ENCODE results near the gene MAP7D2.
"Not testable (repeated sequence)": the region's sequence is repeated elsewhere in the genome, so short reads cannot be mapped to it uniquely, and the experiment has no call there.

Gene MAP7D2

DNA sequence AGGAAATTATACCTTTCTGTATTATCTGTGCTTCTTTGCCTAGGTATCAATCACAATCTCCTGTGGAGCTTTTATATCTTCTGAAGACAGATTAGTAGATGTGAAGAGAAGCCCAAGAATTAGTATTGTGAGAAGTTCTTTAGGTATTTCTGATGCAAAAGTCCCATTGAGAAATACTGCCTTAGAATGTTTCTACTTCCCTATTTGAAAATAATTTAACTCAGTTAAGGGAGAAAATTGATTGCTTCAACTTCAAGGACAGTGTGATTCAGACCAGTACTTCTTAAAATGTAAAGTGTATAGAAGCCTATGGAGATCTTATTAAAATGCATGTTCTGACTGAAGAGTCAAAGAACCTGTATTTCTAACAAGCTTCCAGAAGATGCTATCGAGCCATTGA is 16.0 kb upstream of the MAP7D2 start:
- no peak for DNase-seq (ENCODE audit: low read depth, low spot score)
- CTCF ChIA-PET = interaction anchor here (1.4 kb wide), 1 partner anchor 8 kb away, joined by 3 read pairs; the partner anchor contains the start of gene EIF1AX
- TF ChIP-seq, protein P1, sequence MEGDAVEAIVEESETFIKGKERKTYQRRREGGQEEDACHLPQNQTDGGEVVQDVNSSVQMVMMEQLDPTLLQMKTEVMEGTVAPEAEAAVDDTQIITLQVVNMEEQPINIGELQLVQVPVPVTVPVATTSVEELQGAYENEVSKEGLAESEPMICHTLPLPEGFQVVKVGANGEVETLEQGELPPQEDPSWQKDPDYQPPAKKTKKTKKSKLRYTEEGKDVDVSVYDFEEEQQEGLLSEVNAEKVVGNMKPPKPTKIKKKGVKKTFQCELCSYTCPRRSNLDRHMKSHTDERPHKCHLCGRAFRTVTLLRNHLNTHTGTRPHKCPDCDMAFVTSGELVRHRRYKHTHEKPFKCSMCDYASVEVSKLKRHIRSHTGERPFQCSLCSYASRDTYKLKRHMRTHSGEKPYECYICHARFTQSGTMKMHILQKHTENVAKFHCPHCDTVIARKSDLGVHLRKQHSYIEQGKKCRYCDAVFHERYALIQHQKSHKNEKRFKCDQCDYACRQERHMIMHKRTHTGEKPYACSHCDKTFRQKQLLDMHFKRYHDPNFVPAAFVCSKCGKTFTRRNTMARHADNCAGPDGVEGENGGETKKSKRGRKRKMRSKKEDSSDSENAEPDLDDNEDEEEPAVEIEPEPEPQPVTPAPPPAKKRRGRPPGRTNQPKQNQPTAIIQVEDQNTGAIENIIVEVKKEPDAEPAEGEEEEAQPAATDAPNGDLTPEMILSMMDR (IDR thresholded peaks at IDR 0.05; ENCODE audit: insufficient read depth, low read length, missing control alignments) = no peak
- POLR2A ChIA-PET = interaction anchor here (1.5 kb wide), 1 partner anchor 9 kb away, joined by 4 read pairs; the partner anchor contains the start of gene EIF1AX
- no peak overlapping the region for H3K4me3 ChIP-seq (ENCODE audit: low read depth, low read length)

- CTCF ChIA-PET = no interaction called here
- no peak for DNase-seq (ENCODE audit: low read depth, low spot score)
- H3K4me3 ChIP-seq (ENCODE audit: low read depth, low read length) = no peak overlapping the region
- POLR2A ChIA-PET = no interaction called here
- TF ChIP-seq, protein P1 (IDR thresholded peaks at IDR 0.05; ENCODE audit: insufficient read depth, low read length, missing control alignments) = no peak
These were observed 13.7 kb upstream of the MAP7D2 start for GRCh38 chrX:20130357-20130756.

- no peak for DNase-seq (ENCODE audit: low read depth, low spot score)
- POLR2A ChIA-PET = no interaction called here
- CTCF ChIA-PET = interaction anchor here (1.4 kb wide), 1 partner anchor 11 kb away, joined by 4 read pairs; no protein-coding TSS in a partner anchor
- TF ChIP-seq, protein P1 (IDR thresholded peaks at IDR 0.05; ENCODE audit: insufficient read depth, low read length, missing control alignments) = no peak
- no peak overlapping the region for H3K4me3 ChIP-seq (ENCODE audit: low read depth, low read length)
These were observed 12.8 kb upstream of the MAP7D2 start for GRCh38 chrX:20129547-20129946.

GRCh38 chrX:20128670-20129069 is 12.0 kb upstream of the MAP7D2 start:
- TF ChIP-seq, protein P1 (IDR thresholded peaks at IDR 0.05; ENCODE audit: insufficient read depth, low read length, missing control alignments) = no peak
- ChIA-PET CTCF (interaction anchor here (1.3 to 1.4 kb wide), 2 partner anchors 10 to 585 kb away, joined by 3 to 4 read pairs; no protein-coding TSS in a partner anchor), POLR2A (no interaction called here)
- H3K4me3 ChIP-seq (ENCODE audit: low read depth, low read length) = no peak overlapping the region
- DNase-seq (ENCODE audit: low read depth, low spot score) = no peak

GRCh38 chrX:20127440-20127839 is 10.7 kb upstream of the MAP7D2 start:
- H3K4me3 ChIP-seq (ENCODE audit: low read depth, low read length); POLR2A ChIA-PET; DNase-seq (ENCODE audit: low read depth, low spot score): not testable (repeated sequence)
- CTCF ChIA-PET = interaction anchor here (1.3 kb wide), 1 partner anchor 584 kb away, joined by 3 read pairs; no protein-coding TSS in a partner anchor

DNA sequence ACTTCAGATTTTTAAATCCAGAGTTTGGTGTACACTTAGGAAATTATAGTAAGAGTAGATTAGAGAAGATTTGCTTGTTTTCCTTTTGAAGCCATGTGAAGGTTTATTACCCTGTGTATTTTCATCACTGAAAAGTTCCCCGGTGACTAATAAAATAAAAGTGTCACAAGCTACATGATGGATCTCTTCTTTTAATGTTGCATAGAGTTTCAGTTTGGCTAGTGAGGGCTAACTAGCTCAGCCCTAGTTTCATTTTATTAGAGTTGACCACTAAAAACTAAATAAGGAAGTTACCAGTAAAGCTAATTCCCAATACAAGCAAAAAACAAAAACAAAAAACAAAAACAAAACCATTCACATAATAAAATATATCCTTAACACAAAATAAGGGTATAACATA is 10.1 kb upstream of the MAP7D2 start:
- POLR2A ChIA-PET; H3K4me3 ChIP-seq (ENCODE audit: low read depth, low read length); DNase-seq (ENCODE audit: low read depth, low spot score); CTCF ChIA-PET: not testable (repeated sequence)

DNA sequence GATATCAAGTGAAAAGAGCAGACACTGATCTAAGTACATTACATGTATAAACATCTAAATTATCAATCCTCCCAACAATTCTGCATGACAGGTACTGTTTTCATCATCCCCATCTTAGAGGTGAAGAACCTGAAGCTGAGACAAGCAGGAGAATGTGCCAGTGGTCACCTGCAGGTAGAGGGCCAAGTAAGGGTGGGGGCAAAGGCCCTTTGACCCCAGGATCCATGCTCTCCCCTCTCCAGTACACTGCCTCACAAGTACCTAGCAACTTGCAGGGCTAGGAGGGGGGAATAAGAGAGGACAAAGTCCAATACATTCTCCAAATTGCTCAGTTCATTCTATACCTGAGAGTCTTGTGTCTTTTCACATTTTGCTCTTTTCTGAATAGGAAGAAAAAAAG is 8.3 kb upstream of the MAP7D2 start:
- H3K4me3 ChIP-seq (ENCODE audit: low read depth, low read length) = no peak overlapping the region
- DNase-seq (ENCODE audit: low read depth, low spot score) = no peak
- TF ChIP-seq, protein P1 (IDR thresholded peaks at IDR 0.05; ENCODE audit: insufficient read depth, low read length, missing control alignments) = no peak
- ChIA-PET CTCF (no interaction called here), POLR2A (no interaction called here)

Data from AG04449 (cell line).